K562 (cell line): ENCODE measurements around the gene ANO3. TPM values are rescaled to one million over a fixed set of nuclear protein-coding genes. Genes with fewer than 3 reads are reported as not detected.

Source experiments
- ATAC-seq: fragments of 200-7000 bp; cut with Tn5 transposase; 3 replicates; pipeline ENCODE4 v1.9.1; 2020; ENCODE audit warnings: moderate library complexity
- BruUV-seq: library from RNA; stranded (reverse); fragments of 400-500 nt; replicated peaks from 2 replicates; lab custom pipeline; 2021; lab: Mats Ljungman, UMichigan
- CTCF ChIA-PET: fragments of 300-600 bp; formaldehyde crosslinking; extraction: SDS; loops from one replicate; lab custom pipeline; 2021; ENCODE audit warnings: low intra/inter-chr PET ratio; lab: Yijun Ruan, JAX
- POLR2A ChIA-PET: fragments of 300-600, 350-650 bp; sonication (Branson Sonifier 250); formaldehyde crosslinking; extraction: SDS; loops from one replicate; lab custom pipeline; 2021; ENCODE audit warnings: antibody characterized with exemption, inconsistent platforms; lab: Yijun Ruan, JAX
- DNase-seq, 4 experiments: peaks; one replicate each; pipeline versions ENCODE4 v3.0.0 to v3.0.0-alpha.2; 2011 to 2018; ENCODE audit warnings: low spot score in 3 of 4, mixed read lengths in 3 of 4; ENCODE audit errors: extremely low read depth in 1 of 4
- FAIRE-seq: peaks from 2 replicates; lab custom pipeline; 2011; peaks lifted over from hg19 to GRCh38; lab: Jason Lieb, UNC
- H2AFZ ChIP-seq: 2 replicates; pipeline ENCODE4 v1.6.0; 2011; ENCODE audit warnings: low read depth, low read length, control low read depth, inconsistent platforms
- H3K27ac ChIP-seq: fragments of 200-600 bp; 3 replicates; pipeline ENCODE4 v1.8.0; 2011; ENCODE audit warnings: low read depth, mild to moderate bottlenecking, control low read depth, inconsistent platforms, low read length, moderate library complexity, mixed read lengths; ENCODE audit errors: extremely low read depth
- H3K27me3 ChIP-seq, 2 experiments: fragments of 300-600 bp in 1 of 2; 2 replicates in 1 of 2; 3 replicates in 1 of 2; pipeline versions ENCODE4 v1.6.0 to v1.8.0; 2011; ENCODE audit warnings: inconsistent platforms in 2 of 2, low read length in 2 of 2, mild to moderate bottlenecking in 1 of 2, mixed read lengths in 1 of 2, moderate library complexity in 1 of 2; ENCODE audit not compliant: control insufficient read depth in 2 of 2, insufficient read depth in 2 of 2
- H3K36me3 ChIP-seq: fragments of 300-600 bp; 3 replicates; pipeline ENCODE4 v1.8.0; 2011; ENCODE audit warnings: mild to moderate bottlenecking, low read length, inconsistent platforms; ENCODE audit not compliant: control insufficient read depth, insufficient read depth
- H3K4me1 ChIP-seq, 2 experiments: fragments of 200-600 bp in 1 of 2; replicated peaks in 1 of 2; 2 replicates in 1 of 2; 3 replicates in 1 of 2; pipeline versions ENCODE4 v1.5.1 to v1.8.0; 2011; ENCODE audit warnings: inconsistent platforms in 2 of 2, low read length in 2 of 2, mild to moderate bottlenecking in 1 of 2, mixed read lengths in 1 of 2, moderate library complexity in 1 of 2; ENCODE audit not compliant: control insufficient read depth in 2 of 2, insufficient read depth in 2 of 2
- H3K4me2 ChIP-seq: 2 replicates; pipeline ENCODE4 v1.6.1; 2011; ENCODE audit warnings: low read length, control low read depth, inconsistent platforms, mixed read lengths; ENCODE audit not compliant: insufficient read depth
- H3K4me3 ChIP-seq: fragments of 200-600 bp; sonication (generic), shearing (Covaris generic); 2 replicates; pipeline ENCODE4 v1.5.1; 2016; ENCODE audit warnings: control low read depth, inconsistent platforms
- H3K79me2 ChIP-seq: fragments of 200-600 bp; 3 replicates; pipeline ENCODE4 v1.8.0; 2011; ENCODE audit warnings: low read length, inconsistent platforms; ENCODE audit not compliant: control insufficient read depth, insufficient read depth
- H3K9ac ChIP-seq, 2 experiments: 2 replicates each; pipeline versions ENCODE4 v1.6.0 to v1.6.1; 2011; ENCODE audit warnings: low read depth in 2 of 2, low read length in 2 of 2, control low read depth in 1 of 2, inconsistent platforms in 1 of 2, mild to moderate bottlenecking in 1 of 2, mixed read lengths in 1 of 2; ENCODE audit not compliant: insufficient read depth in 1 of 2
- H3K9me1 ChIP-seq: one replicate; pipeline ENCODE4 v1.6.0; 2011; ENCODE audit warnings: inconsistent platforms, mild to moderate bottlenecking, low read length, moderate library complexity; ENCODE audit not compliant: control insufficient read depth, insufficient read depth
- H3K9me3 ChIP-seq: replicated peaks from 2 replicates; pipeline ENCODE4 v1.5.1; 2011; ENCODE audit warnings: low read depth, low read length, inconsistent platforms; ENCODE audit not compliant: control insufficient read depth, insufficient read depth
- H4K20me1 ChIP-seq: replicated peaks from 2 replicates; pipeline ENCODE4 v1.6.1; 2011; ENCODE audit warnings: low read length, inconsistent platforms, mixed read lengths; ENCODE audit not compliant: control insufficient read depth, insufficient read depth
- GABPB2 ChIP-seq: fragments of 250-450 bp; sonication (Bioruptor Pico); conservative IDR thresholded peaks from 2 replicates; pipeline ENCODE4 v1.5.1; 2021; ENCODE audit warnings: mild to moderate bottlenecking
- ILK ChIP-seq: fragments of 450-650 bp; IDR thresholded peaks from 2 replicates; pipeline ENCODE4 v1.6.1; 2016; ENCODE audit warnings: missing genetic modification characterization, low read depth, mild to moderate bottlenecking, missing compliant biosample characterization, moderate library complexity, borderline replicate concordance
- NR4A1 ChIP-seq, 2 experiments: fragments of 250-450 bp in 1 of 2; fragments of 450-650 bp in 1 of 2; sonication (Bioruptor Pico) in 1 of 2; IDR thresholded peaks; 2 replicates each; pipeline versions ENCODE4 v1.4.0 to v1.6.1; 2016 to 2020; ENCODE audit warnings: mild to moderate bottlenecking in 2 of 2, missing compliant biosample characterization in 1 of 2, missing genetic modification characterization in 1 of 2, moderate library complexity in 1 of 2
- PCBP2 ChIP-seq: fragments of 200-400 bp; formaldehyde crosslinking; IDR thresholded peaks from 2 replicates; pipeline ENCODE4 v1.6.1; 2018; ENCODE audit warnings: low read length, low read depth, mild to moderate bottlenecking, moderate library complexity; ENCODE audit not compliant: poor library complexity, severe bottlenecking
- SIX5 ChIP-seq, 2 experiments: IDR thresholded peaks; 2 replicates each; pipeline ENCODE4 v1.6.1; 2011; ENCODE audit warnings: low read length in 2 of 2, borderline replicate concordance in 1 of 2, low read depth in 1 of 2, mild to moderate bottlenecking in 1 of 2, moderate library complexity in 1 of 2; ENCODE audit not compliant: insufficient read depth in 1 of 2
- SPI1 ChIP-seq: IDR thresholded peaks from 2 replicates; pipeline ENCODE4 v1.6.1; 2011; ENCODE audit warnings: low read depth, low read length, control low read depth, borderline replicate concordance
- SRSF1 ChIP-seq: fragments of 200-400 bp; formaldehyde crosslinking; IDR thresholded peaks from 2 replicates; pipeline ENCODE4 v1.6.1; 2017; ENCODE audit warnings: mild to moderate bottlenecking, low read depth, low read length, moderate library complexity
- TRIM25 ChIP-seq: fragments of 450-650 bp; IDR thresholded peaks from 2 replicates; pipeline ENCODE4 v1.7.0; 2016; ENCODE audit warnings: borderline replicate concordance
- U2AF1 ChIP-seq: fragments of 200-400 bp; formaldehyde crosslinking; optimal IDR thresholded peaks from 2 replicates; pipeline ENCODE3; 2017; ENCODE audit warnings: mild to moderate bottlenecking, low read depth, low read length, moderate library complexity
- whole genome bisulfite sequencing: fragments of 100-300 bp; shearing (Covaris generic); methylation state at CpG from one replicate; pipeline ENCODE4 v1.1.6; 2016; ENCODE audit warnings: low coverage, mixed read lengths; ENCODE audit not compliant: insufficient coverage; ENCODE audit errors: missing lambda C conversion rate; 5-methylcytosine and 5-hydroxymethylcytosine counted together
- in situ Hi-C: fragments of 300-500 bp; cut with MboI; formaldehyde crosslinking; loops from 4 replicates; pipeline ENCODE4 v1.15.0; 2018; ENCODE audit warnings: inconsistent platforms, mixed read lengths
- intact Hi-C: fragments of 100-400 bp; cut with micrococcal nuclease; formaldehyde crosslinking; loops from 2 replicates; pipeline ENCODE4 v1.14.2; 2022
- polyA plus RNA-seq, 8 experiments: library from polyadenylated mRNA; depleted of rRNA in 4 of 8; stranded (reverse) in 5 of 8; unstranded in 3 of 8; fragments of >200 nt; fragmentation: Nextera tagmentation in 2 of 8; fragmentation: Illumina TruSeq in 1 of 8; extraction: Ambion mirVana in 2 of 8; extraction: Trizol in 1 of 8; gene quantifications; 2 replicates each; pipeline versions ENCODE4 v1.2.1 to v1.2.3, GENCODE V29; 2011 to 2014; ENCODE audit warnings: inconsistent platforms in 1 of 8, missing spikeins in 1 of 8
- total RNA-seq, 7 experiments: library from RNA; depleted of rRNA in 6 of 7; stranded (reverse); fragments of >200 nt in 6 of 7; fragmentation: Illumina TruSeq in 2 of 7; extraction: Trizol in 2 of 7; gene quantifications; 2 replicates each; pipeline versions ENCODE4 v1.2.1 to v1.2.3, GENCODE V29; 2011 to 2021; ENCODE audit warnings: low replicate concordance in 1 of 7

Gene ANO3
- total and polyA plus RNA-seq, 9 of the 15 experiments (the other 6 are each of a cell fraction or from before 2014, with no cell fraction given) = 0.01 to 0.13 (median 0.04) TPM; not detected in 1

- POLR2A ChIA-PET = no interaction called here
- WGBS = 0% methylated on average over 3 of the region's 3 CpGs
These were observed 2.0 kb downstream of the ANO3 start for GRCh38 chr11:26333906-26334305.

More at GRCh38 chr11:26333906-26334305, 2.0 kb downstream of the ANO3 start:
- BruUV-seq = no TSS peak
- H3K9me3 ChIP-seq = no peaks in the 10 kb centered on the region
- no peaks in the 10 kb centered on the region for H3K36me3 ChIP-seq
- no peaks in the 10 kb centered on the region for H4K20me1 ChIP-seq
- CTCF ChIA-PET = no interaction called here
- H3K27ac ChIP-seq = no peak overlapping the region
- H3K9ac ChIP-seq = no peak overlapping the region
- H3K9me1 ChIP-seq = no peaks in the 10 kb centered on the region
- no peak overlapping the region for H3K4me2 ChIP-seq
- H3K79me2 ChIP-seq = no peaks in the 10 kb centered on the region
- no peak overlapping the region for H3K4me3 ChIP-seq
- H3K4me1 ChIP-seq = no peaks in the 10 kb centered on the region
- no peak for DNase-seq
- intact Hi-C loops (no loop called here), in situ Hi-C loops (no loop called here)
- H3K27me3 ChIP-seq = no peaks in the 10 kb centered on the region
- no peak for ATAC-seq
- H2AFZ ChIP-seq = no peak overlapping the region
- FAIRE-seq = no peak
- TF ChIP-seq TRIM25 (no peak), NR4A1 (CRISPR knock-in tag; IDR thresholded peaks at IDR 0.05) (no peak), NR4A1 (tag; IDR thresholded peaks at IDR 0.05) (no peak), U2AF1 (no peak), GABPB2 (no peak), SPI1 (no peak), ILK (tag) (no peak), SIX5 (IDR thresholded peaks at IDR 0.05; ENCODE audit: borderline replicate concordance in 1 of 2, insufficient read depth in 1 of 2, low read depth in 1 of 2, low read length in 2 of 2) (no peak), PCBP2 (no peak), SRSF1 (no peak)
